Fibroblast of the conjunctiva (primary cell): Measurements from ENCODE around the gene COX19.

Experiments used
- DNase-seq: peaks from one replicate; pipeline ENCODE4 v3.0.0-alpha.2; 2010; ENCODE audit warnings: low read depth

COX19 gene

DNA sequence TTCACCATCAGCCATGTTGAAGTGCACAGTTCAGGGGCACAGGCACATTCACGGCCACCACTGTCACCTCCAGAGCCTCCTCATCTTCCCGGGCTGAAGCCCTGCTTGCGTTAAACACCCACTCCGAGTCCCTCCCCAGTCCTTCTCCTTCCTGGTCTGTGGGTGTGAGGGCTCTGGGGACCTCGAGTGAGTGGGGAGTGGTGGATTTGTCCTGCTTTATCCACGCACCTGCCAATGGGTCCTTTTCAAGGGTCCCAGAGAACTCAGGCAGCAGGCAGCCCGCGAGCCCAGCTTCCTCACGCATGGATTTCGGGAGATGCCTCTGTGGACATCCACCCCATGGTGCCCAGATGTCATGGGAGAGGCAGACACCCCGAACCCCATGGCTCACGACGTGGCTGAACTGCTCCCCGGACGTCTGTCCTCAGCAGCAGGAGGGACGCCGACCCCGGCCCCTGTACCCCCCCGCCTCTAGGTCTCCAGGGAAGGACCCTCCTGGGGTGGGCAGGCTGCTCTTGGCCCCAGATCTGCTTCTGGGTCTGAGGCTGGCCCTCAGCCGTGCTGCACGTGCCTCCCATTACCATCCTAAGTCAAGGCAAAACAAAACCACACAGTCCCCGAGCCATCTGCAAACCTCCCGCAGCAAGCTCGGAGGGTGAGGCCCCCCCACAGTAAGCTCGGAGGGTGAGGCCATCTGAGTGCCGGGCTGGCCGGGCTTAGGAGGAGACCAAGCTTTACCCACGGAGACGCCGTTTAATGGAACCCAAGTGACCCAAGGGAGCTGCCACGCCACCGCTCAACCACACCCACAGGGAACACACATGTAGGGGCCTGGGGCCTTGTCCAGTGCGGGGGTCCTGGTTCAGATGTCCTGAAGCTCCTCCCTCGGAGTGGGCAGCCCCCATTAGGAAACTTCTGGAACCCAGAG is 16.6 kb upstream of the COX19 start:
- no peak for DNase-seq

DNA sequence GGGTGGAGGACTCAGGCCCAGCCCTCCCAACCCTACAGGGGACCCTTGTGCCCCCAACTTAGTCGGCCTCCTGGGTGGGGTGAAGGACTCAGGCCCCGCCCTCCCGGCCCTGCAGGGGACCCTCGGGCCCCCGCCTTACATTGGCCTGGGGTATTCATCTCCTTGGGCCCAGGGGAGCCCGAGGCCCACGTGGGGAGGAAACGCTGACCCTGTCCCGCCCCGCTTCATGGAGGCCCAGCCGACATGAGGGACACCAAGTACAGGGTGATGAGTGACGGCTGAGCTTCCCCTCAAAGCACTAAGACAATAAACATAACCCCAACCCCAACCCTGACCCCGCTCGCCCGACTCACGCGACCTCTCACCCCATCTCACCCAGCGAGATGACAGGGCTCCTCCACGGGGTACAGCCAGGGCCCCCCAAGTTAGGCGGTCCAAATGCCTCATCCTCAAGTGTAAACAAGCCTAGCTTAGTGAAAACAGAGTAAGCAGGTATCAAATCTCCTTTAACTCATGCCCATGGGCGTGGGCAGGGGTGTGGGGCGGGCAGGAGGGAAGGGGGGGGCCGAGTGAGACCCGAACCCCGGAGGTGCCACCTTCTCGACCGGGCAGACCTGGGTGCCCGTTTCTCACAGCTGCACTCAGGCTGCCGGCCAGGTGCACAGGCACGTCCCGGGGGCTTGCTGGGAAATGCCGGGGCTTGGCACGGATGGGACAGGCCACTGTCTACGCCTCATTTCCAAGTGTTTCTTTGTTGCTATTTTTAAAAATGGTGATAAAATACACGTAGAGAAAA is 15.8 kb upstream of the COX19 start:
- DNase-seq: no peak

DNA sequence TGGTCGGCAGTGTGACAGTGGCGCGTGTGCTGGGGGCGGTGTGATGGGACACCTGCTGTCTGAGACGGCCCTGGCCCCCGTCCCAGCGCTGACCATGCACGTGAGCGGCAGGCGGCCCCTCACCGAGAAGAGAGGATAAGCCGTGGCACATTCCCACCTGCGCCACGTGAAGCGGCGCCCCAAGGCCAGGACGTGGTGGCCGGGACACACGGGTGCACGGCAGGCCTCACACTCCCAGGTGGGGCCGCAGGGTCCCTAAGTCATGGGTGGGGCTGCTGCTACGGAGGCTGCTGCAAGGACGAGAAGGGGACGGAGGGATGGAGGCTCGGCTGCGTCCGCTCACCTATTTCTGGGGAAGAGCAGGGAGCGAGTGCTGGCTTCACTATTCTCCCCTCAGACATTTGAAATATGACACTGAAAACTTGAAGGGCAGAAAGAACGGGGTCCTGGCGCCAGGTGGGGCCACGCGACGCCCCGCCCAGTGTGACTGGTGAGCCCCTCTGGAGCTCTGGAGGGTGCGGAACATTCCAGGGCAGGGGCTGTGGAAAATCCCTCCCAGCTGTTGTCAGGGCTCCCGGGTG is 15.1 kb upstream of the COX19 start:
- DNase-seq: no peak

DNA sequence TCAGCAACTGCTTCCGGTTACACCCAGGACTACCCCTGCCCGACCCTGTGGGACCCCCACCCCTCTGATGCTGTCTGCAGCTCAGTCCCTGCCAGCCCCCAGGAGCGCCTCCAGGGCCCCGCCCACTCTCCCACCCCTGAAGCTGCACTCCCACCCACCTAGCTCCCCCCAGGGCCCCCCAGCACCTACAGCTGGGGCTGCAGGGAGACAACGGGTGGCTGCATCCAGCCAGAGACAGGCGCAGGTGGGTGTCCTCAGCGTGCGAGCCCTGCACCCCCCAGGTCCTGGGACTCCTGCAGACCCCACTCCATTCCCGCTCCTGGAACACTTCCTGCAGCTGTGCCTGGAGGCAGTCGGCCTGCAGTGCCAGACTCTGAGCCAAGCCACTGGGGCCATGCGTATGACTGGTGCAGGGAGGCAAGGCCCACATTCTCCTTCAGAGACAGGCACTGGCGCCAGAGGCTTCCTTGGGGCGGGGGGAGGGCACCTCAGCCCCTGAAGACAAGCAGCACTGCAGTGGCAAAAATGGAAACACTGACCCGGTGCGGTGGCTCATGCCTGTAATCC is 13.7 kb upstream of the COX19 start:
- DNase-seq: no peak

DNA sequence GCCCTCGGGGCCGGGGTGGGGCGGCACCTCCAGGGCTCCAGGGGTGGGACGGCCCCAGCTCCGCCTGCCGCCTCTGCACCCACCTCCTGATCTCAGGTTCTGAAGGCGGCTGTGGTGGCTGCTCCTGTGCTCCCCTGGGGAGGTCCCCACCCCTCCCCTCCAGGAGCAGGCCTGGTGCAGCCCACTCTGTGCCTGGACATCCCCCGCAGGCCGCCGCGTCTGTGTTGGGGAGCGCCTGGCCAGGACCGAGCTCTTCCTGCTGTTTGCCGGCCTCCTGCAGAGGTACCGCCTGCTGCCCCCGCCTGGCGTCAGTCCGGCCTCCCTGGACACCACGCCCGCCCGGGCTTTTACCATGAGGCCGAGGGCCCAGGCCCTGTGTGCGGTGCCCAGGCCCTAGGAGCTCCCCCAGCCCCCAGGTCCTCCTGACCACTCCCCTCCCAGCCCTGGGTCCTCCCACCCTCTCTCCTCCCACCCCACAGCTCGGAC is 13.1 kb upstream of the COX19 start:
- DNase-seq: no peak

DNA sequence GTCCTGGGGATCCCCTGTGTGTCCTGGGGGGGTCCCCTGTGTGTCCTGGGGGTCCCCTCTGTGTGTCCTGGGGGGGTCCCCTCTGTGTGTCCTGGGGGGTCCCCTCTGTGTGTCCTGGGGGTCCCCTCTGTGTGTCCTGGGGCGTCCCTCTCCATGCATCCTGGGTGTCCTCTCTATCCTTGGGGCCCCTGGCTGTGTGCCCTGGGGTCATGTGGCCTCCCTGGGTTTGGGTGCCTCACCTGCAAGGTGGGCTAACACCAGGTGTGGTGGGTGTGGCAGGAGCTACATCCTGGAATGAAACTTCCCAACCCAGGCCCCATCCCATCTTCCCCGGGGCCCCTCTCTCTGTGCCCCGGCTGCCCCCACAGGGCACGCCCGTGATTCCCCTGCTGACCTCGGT is 12.6 kb upstream of the COX19 start:
- no peak for DNase-seq

DNA sequence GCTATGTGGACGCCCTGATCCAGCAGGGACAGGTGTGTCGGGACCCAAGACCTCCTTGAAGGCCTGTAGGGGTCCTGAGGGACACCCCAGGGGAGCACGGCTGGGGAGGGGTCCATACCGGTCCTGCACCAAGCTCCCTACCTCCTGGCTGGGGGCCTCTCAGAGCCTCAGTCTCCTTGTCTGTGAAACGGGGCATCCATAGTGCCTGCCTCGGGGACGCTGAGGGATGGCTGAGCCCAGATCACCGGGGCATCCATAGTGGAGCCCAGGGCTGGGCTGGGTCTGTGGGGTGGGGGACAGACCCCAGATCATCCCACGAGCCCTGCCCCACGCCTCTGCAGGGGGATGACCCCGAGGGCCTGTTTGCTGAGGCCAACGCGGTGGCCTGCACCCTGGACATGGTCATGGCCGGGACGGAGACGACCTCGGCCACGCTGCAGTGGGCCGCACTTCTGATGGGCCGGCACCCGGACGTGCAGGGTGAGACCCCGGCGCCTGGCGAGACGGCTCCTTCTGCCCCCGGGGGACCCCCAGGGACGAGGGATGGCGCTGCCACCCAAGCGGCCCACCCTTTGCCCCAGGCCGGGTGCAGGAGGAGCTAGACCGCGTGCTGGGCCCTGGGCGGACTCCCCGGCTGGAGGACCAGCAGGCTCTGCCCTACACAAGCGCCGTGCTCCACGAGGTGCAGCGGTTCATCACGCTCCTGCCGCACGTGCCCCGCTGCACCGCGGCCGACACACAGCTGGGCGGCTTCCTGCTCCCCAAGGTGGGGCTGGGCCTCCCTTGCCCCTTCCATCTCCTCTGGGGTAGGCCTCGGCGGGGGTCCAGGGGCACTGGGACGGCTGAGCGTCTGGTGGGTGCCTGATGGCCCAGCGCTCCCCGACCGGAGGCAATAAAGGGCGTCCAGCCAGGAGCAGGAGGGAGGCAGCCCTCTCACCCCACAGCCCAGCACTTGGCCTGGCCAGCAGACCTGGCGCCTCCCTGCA is 11.7 kb upstream of the COX19 start:
- DNase-seq: no peak

DNA sequence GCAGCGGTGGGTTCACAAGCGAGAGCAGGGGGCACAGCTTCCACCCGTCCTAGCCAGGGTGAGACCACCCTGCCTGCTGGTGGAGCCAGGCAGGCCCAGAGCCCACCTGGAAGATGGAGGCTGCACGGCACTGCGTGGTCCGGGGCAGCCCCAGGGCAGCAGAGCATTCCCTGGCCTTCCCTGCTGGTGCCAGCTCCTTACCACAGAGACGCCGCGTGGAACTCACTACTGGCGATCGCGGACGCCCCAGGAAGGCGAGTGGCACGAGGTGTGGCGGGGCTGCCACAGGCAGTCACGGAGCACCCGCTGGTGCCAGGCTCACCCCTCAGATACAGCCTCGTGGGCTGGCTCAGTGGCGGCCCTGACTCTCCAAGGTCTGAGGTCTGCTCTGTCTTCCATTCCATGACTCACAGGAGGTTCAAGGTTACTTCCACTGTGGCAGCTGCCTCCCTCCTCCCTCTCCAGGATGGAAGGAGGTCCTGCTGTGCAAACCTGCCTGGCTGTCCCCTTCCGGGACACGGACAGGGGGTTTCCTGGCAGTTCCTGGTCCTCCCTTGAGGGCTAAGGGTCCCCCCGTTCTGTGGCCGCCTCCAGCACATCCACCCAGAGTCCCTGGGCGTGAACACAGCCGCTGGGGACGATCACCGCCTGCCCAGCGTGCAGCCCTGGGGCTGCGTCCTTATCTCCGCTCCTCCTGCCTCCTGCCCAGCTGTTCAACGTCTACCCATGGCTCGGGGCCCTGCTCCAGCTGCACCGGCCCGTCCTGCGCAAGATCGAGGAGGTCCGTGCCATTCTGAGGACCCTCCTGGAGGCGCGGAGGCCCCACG is 10.8 kb upstream of the COX19 start:
- no peak for DNase-seq

DNA sequence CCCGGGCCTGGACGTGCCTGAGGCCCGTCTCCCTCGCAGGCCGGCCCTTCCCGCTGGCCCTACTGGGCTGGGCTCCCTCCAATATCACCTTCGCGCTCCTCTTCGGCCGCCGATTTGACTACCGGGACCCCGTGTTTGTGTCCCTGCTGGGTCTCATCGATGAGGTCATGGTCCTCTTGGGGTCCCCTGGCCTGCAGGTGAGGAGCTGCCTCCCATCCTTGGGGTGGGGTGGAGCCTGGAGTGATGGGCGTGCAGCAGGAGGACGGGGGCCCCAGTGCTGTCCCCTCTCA is 9.7 kb upstream of the COX19 start:
- DNase-seq: no peak

DNA sequence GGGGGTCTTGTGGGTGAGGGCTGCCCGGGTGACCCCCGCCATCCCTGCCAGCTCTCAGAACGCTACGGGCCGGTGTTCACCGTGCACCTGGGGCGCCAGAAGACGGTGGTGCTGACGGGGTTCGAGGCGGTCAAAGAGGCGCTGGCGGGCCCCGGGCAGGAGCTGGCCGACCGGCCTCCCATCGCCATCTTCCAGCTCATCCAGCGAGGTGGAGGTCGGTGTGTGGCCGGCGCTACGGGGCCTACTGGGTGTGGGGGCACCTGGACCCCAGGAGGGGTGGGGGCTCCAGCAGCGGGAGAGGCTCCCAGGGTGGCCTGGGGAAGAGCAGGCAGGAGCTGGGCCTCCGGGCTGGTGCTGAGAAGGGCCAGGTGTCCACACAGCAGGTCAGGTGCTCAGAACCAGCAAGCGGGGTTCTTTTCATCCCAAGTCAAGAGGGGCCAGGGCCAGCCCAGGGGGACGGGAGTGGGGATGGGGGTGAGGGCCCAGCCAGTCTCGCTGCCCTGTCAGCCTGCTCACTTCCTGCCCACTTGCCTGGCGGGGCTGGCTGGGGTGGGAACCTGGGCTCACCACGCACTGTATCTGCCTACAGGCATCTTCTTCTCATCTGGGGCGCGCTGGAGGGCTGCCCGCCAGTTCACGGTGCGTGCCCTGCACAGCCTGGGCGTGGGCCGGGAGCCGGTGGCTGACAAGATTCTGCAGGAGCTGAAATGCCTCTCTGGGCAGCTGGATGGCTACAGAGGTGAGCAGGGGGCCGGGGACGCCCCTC is 9.2 kb upstream of the COX19 start:
- no peak for DNase-seq

DNA sequence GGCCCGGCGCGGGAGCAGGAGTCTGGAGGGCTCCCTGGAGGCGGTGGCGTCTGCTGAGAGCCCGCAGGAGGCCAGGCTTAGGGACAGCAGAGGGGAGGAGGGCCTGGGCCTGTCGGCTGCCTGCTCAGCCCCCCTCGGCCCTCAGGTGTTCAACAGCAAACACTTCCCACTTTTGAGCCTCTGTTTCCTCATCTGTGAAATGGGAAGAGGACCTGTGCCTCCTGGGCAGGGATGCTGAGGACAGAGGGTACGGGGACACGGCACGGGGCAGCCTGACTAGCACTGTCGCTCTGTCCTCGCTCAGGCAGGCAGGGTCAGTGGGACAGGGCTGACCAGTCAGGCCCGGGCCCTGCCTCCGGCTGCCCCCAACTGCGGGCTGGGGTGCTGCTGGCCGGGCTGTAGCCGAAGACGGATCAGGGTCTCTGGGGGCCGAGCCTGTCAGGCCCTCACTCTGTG is 8.3 kb upstream of the COX19 start:
- DNase-seq: no peak

DNA sequence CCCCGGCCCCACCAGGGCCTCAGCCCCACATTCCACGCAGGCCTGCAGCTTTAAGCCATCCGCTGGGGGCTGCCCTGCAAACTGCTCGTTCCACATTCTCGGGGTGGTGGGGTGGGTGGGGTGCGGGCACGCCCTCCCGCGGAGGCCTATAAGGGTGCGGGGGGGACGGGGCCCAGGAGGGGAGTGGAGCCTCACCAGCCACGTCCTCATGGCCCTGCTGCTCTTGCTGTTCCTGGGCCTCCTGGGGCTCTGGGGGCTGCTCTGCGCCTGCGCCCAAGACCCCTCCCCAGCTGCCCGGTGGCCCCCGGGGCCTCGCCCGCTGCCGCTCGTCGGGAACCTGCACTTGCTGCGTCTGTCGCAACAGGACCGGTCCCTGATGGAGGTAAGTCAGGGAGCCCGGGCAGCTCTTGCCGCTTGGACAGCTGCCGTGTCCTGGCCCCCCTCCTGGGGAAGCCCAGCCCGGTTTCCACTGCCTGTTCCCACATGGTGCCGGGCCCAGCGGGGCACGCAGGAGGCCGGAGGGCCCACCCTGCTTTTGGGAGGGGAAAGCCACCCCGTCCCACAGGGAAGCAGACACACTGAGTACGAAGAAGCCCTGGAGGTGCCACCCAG is 7.8 kb upstream of the COX19 start, which contains the start of gene CYP2W1:
TSS of gene CYP2W1 (plus strand) at position 178 of the 612 bp plus-strand sequence. CDS start at position 209, 31 bp downstream.
- DNase-seq: no peak

DNA sequence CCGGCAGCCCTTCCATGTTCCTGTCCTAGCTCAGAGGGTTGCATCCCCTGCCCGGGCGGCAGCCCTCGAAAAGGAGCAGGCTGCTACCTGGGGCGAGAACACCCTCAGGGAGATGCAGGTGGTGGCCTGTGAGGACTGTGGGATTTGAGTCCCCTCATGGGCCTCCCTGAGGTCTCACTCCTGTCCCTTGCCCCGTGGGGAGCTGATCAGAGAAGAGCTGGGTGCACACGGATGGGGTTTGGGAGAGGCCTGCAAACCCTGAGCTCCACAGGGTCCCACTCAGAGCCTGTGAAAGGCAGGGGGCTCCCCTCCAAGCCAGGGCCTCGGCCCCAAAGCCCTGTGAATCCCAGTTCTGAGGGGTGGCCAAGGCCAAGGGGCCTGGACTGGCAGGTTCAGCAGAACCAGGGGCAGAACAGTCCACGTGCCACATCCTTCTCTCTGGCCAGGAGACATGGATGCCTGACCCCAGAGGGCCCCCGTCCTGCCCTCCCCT is 7.2 kb upstream of the COX19 start:
- DNase-seq: no peak

DNA sequence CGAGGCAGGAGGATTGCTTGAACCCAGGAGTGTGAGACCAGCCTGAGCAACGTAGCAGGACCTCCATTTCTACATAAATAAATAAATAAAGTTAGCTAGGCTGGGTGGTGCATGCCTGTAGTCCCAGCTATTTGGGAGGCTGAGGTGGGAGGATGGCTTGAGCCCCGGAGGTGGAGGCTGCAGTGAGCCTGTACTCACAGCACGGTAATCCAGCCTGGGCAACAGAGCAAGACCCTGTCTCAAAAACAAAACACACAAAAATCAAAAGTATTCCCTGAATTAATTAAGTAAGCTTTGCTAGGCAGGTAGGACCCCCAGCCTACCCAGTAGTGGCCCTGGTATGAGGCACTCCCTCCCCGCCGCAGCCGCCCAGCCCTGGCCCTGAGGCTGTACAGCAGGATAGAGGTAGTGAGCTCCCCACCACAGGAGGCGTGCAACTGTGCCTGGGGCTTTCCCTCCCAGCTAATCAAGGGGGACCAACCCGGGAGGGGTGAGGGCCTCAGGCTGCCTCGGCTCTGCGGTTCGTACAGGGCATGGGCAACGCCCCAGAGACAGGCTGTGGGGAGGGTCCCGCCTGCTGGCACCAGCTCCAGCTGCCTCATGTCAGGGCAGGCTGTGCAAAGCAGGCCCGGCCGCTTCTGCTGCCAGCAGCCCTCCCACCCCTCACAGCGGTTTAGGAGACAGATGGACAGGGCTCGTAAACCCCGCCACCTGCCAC is 6.6 kb upstream of the COX19 start:
- DNase-seq: no peak

DNA sequence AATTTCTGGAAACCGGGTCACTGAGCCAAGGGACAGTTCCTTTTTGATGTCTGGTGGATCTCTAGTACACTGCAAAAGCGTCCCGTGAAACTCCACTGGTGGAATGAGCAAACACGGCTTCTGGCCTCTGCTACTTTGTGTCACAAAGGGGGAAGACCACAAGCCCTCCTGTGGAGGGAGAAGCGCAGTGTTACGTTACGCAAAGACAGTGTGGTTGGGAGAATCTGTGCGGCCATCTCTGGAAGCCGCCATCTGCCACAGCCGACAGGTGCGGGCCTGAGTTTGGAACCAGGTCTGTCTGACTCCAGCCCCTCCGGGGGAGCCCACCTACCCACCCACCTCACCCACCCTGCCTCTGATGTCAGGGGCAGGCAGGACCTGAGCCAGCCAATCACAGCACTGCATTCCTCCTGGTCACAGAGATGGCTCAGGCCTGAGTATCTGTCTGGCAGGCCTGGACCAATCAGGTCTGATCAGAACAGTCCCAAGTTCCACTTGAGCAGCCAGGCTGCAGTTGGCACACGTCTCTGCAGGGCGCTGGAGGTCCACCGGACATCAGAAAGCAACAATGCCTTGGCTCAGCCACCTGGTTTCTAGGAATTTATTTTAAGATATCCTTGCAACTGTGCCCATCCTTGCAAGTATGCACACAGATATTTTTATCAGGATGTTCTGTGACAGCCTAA is 4.7 kb upstream of the COX19 start:
- DNase-seq: no peak

DNA sequence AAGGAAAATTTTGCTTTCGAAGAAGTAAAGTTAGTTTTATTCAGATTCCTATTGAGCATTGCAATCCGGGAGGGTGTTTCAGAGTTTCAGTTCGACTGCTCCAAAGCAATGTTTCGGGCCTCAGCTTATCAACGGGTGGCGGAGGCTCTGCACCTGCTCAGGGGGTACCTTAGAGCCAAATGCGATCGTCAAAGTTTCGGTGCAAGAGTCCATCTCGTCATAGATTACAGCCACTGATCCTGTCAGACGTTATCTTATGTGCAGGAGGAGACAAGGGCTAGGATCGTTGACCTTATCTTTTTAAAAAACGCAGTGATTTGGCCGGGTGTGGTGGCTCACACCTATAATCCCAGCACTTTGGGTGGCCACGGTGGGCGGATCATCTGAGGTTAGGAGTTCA is 3.8 kb upstream of the COX19 start:
- DNase-seq: no peak

DNA sequence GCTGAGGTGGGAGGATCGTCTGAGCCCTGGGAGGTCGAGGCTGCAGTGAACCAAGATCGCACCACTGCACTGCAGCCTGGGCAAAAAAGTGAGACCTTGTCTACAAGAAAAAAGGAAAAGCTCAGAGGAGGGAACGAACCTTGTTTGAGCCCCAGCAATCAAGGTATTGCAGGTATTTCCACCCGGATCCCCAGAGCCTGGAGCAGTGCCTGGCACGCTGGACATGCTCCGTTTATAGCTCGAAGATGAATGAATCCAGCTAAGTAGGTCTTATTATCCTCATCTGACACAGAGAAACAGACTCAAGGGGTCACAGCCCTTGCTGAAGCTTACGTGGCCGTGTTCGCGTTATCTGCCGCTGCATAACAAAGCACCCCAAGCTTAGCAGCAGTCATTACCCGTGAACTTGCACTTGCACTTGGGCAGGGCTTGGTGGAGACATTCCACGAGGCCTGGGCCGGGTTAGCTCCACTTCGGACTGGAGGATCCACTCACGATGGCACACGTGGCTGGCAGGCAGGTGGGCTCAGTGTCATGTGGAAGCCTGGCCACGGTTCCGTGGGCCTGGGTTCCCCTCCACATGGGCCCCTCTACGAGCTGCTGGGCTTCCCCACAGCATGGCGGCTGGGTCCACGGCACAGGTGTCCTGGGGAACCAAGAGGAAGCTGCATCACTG is 3.2 kb upstream of the COX19 start:
- no peak for DNase-seq
